GM23338 (cell line): Measurements from ENCODE around the gene LMF1. TPM values are rescaled to one million over a fixed set of nuclear protein-coding genes. Genes with fewer than 3 reads are reported as not detected.

Experiments used
- ATAC-seq: fragments of 200-7000 bp; cut with Tn5 transposase; 3 replicates; pipeline ENCODE4 v1.9.1; 2020
- DNase-seq: peaks from one replicate; pipeline ENCODE4 v3.0.0-alpha.2; 2015; ENCODE audit warnings: low spot score
- H2AFZ ChIP-seq: fragments of 200-600 bp; sonication (generic); 2 replicates; pipeline ENCODE4 v1.8.0; 2016; ENCODE audit warnings: antibody characterized with exemption, mild to moderate bottlenecking, moderate library complexity
- H3F3A ChIP-seq: fragments of 200-600 bp; sonication (generic); replicated peaks from 2 replicates; pipeline ENCODE4 v1.8.0; 2017; ENCODE audit warnings: antibody characterized with exemption, mixed run types, low read depth
- H3K27ac ChIP-seq: fragments of 200-600 bp; sonication (generic); 2 replicates; pipeline ENCODE4 v1.6.1; 2016; ENCODE audit warnings: low read depth
- H3K27me3 ChIP-seq: fragments of 200-600 bp; sonication (generic); 2 replicates; pipeline ENCODE4 v1.8.0; 2016; ENCODE audit warnings: mild to moderate bottlenecking, mixed run types, moderate library complexity; ENCODE audit not compliant: insufficient read depth
- H3K36me3 ChIP-seq: fragments of 200-600 bp; sonication (generic); 2 replicates; pipeline ENCODE4 v1.8.0; 2016; ENCODE audit warnings: mild to moderate bottlenecking; ENCODE audit not compliant: insufficient read depth
- H3K4me1 ChIP-seq: fragments of 200-600 bp; sonication (generic); 2 replicates; pipeline ENCODE4 v1.8.0; 2016; ENCODE audit warnings: mild to moderate bottlenecking, moderate library complexity; ENCODE audit not compliant: insufficient read depth
- H3K4me2 ChIP-seq: fragments of 200-600 bp; sonication (generic); 2 replicates; pipeline ENCODE4 v1.7.1; 2017; ENCODE audit warnings: mixed run types
- H3K4me3 ChIP-seq: fragments of 200-600 bp; sonication (generic); 2 replicates; pipeline ENCODE4 v1.6.1; 2016; ENCODE audit warnings: mixed run types
- H3K79me2 ChIP-seq: fragments of 200-600 bp; sonication (generic); replicated peaks from 2 replicates; pipeline ENCODE4 v1.8.0; 2017; ENCODE audit warnings: mild to moderate bottlenecking; ENCODE audit not compliant: insufficient read depth
- H3K9me2 ChIP-seq: fragments of 200-600 bp; sonication (generic); 2 replicates; pipeline ENCODE4 v1.8.0; 2017; ENCODE audit not compliant: insufficient read depth
- H4K20me1 ChIP-seq: fragments of 200-600 bp; sonication (generic); replicated peaks from 2 replicates; pipeline ENCODE4 v1.8.0; 2017; ENCODE audit warnings: mild to moderate bottlenecking; ENCODE audit not compliant: insufficient read depth
- H3K27ac Mint-ChIP-seq: 2 replicates; pipeline ENCODE4 v1.8.0; 2020; ENCODE audit warnings: inconsistent platforms, mild to moderate bottlenecking, moderate library complexity, mixed read lengths
- H3K27me3 Mint-ChIP-seq: 3 replicates; pipeline ENCODE4 v1.8.0; 2022; ENCODE audit warnings: low read depth, mild to moderate bottlenecking, moderate library complexity, mixed read lengths, inconsistent platforms; ENCODE audit not compliant: insufficient read depth, poor library complexity
- H3K36me3 Mint-ChIP-seq: 3 replicates; pipeline ENCODE4 v1.8.0; 2021; ENCODE audit warnings: low read depth, mild to moderate bottlenecking, inconsistent platforms, moderate library complexity, mixed read lengths
- H3K4me1 Mint-ChIP-seq: 3 replicates; pipeline ENCODE4 v1.8.0; 2020; ENCODE audit warnings: mild to moderate bottlenecking, inconsistent platforms, mixed read lengths
- H3K4me3 Mint-ChIP-seq: 3 replicates; pipeline ENCODE4 v1.8.0; 2021; ENCODE audit warnings: moderate library complexity, mild to moderate bottlenecking, inconsistent platforms, mixed read lengths
- H3K9me3 Mint-ChIP-seq: 3 replicates; pipeline ENCODE4 v1.8.0; 2020; ENCODE audit warnings: moderate library complexity, mild to moderate bottlenecking, inconsistent platforms, mixed read lengths
- CREB1 ChIP-seq: fragments of 250-450 bp; sonication (Bioruptor Pico); IDR thresholded peaks from 2 replicates; pipeline ENCODE4 v1.5.0; 2020; ENCODE audit warnings: low read depth, mild to moderate bottlenecking, moderate library complexity
- CTCF ChIP-seq, 2 experiments: fragments of 200-600 bp in 1 of 2; sonication (generic) in 1 of 2; conservative IDR thresholded peaks; 2 replicates each; pipeline versions ENCODE4 v1.5.1 to v1.6.1; 2016 to 2017; ENCODE audit warnings: antibody characterized with exemption in 2 of 2, low read depth in 2 of 2, mild to moderate bottlenecking in 2 of 2, moderate library complexity in 1 of 2
- ETS1 ChIP-seq: IDR thresholded peaks from 2 replicates; pipeline ENCODE4 v1.6.1; 2016; ENCODE audit warnings: antibody characterized with exemption
- EZH2 ChIP-seq: fragments of 200-600 bp; sonication (generic); IDR thresholded peaks from one replicate; pipeline ENCODE4 v1.8.0; 2017; ENCODE audit warnings: antibody characterized with exemption, mild to moderate bottlenecking, low read depth; ENCODE audit not compliant: unreplicated experiment
- EZH2phosphoT487 ChIP-seq: fragments of 200-600 bp; sonication (generic); IDR thresholded peaks from one replicate; pipeline ENCODE4 v1.8.1; 2018; ENCODE audit warnings: antibody characterized with exemption; ENCODE audit not compliant: unreplicated experiment
- JUNB ChIP-seq: IDR thresholded peaks from one replicate; pipeline ENCODE4 v1.6.1; 2016; ENCODE audit warnings: antibody characterized with exemption; ENCODE audit not compliant: unreplicated experiment
- NANOG ChIP-seq: IDR thresholded peaks from 2 replicates; pipeline ENCODE4 v1.6.1; 2016; ENCODE audit warnings: antibody characterized with exemption, borderline replicate concordance
- POLR2AphosphoS5 ChIP-seq: IDR thresholded peaks from 2 replicates; pipeline ENCODE4 v1.6.1; 2016; ENCODE audit warnings: antibody characterized with exemption, low read depth
- REST ChIP-seq: IDR thresholded peaks from one replicate; pipeline ENCODE4 v1.6.1; 2018; ENCODE audit warnings: antibody characterized with exemption; ENCODE audit not compliant: unreplicated experiment
- STAT1 ChIP-seq: IDR thresholded peaks from one replicate; pipeline ENCODE4 v1.6.1; 2016; ENCODE audit warnings: antibody characterized with exemption; ENCODE audit not compliant: unreplicated experiment
- ZNF114 ChIP-seq: fragments of 250-450 bp; sonication (Bioruptor Pico); IDR thresholded peaks from 2 replicates; pipeline ENCODE4 v1.5.0; 2020; ENCODE audit warnings: mild to moderate bottlenecking, moderate library complexity
- ZNF331 ChIP-seq: fragments of 250-450 bp; sonication (Bioruptor Pico); IDR thresholded peaks from 2 replicates; pipeline ENCODE4 v1.5.0; 2020; ENCODE audit warnings: low read depth, mild to moderate bottlenecking, moderate library complexity
- ZNF462 ChIP-seq: fragments of 250-450 bp; sonication (Bioruptor Pico); IDR thresholded peaks from 2 replicates; pipeline ENCODE4 v1.5.0; 2020; ENCODE audit warnings: mild to moderate bottlenecking, moderate library complexity
- polyA plus RNA-seq: library from polyadenylated mRNA; unstranded; fragments of >200 nt; fragmentation: Nextera tagmentation; extraction: Ambion mirVana; gene quantifications from 2 replicates; pipeline ENCODE4 v1.2.1, GENCODE V29; 2016
- total RNA-seq: library from RNA; depleted of rRNA; stranded (reverse); fragments of >200 nt; shearing (Covaris generic); gene quantifications from 2 replicates; pipeline ENCODE4 v1.2.3, GENCODE V29; 2014

LMF1 gene
- total and polyA plus RNA-seq, 2 experiments from 2014 or later = 4.2 to 10.1 TPM

- TF ChIP-seq JUNB (no peak), EZH2phosphoT487 (no peak), STAT1 (no peak), ZNF331 (CRISPR knock-in tag) (no peak), POLR2AphosphoS5 (no peak), ZNF462 (CRISPR knock-in tag) (no peak), CREB1 (no peak), ZNF114 (no peak), EZH2 (no peak), ETS1 (no peak), NANOG (no peak), REST (no peak), CTCF (conservative IDR thresholded peaks at IDR 0.05; ENCODE audit: low read depth in 2 of 2) (no peak)
- H3K27ac Mint-ChIP-seq = no peak overlapping the region
- no peak overlapping the region for H3K27ac ChIP-seq
- H3K27me3 ChIP-seq = no peaks in the 10 kb centered on the region
- H3K79me2 ChIP-seq = no peaks in the 10 kb centered on the region
- no peak overlapping the region for H2AFZ ChIP-seq
- DNase-seq (no peak), ATAC-seq (no peak)
- H3K4me3 ChIP-seq = no peak overlapping the region
- no peaks in the 10 kb centered on the region for H3K9me2 ChIP-seq
- H3K4me2 ChIP-seq = no peak overlapping the region
- peaks cover 8% of the 10 kb centered on the region for H3K27me3 Mint-ChIP-seq
- no peaks in the 10 kb centered on the region; the same call in 2 of the 3 replicates for H3K4me1 Mint-ChIP-seq
- no peaks in the 10 kb centered on the region for H3K4me1 ChIP-seq
- H3K4me3 Mint-ChIP-seq = no peak overlapping the region
- H3K9me3 Mint-ChIP-seq = peaks cover 4% of the 10 kb centered on the region; the same call in 2 of the 3 replicates
- H3F3A ChIP-seq = no peaks in the 10 kb centered on the region
- H4K20me1 ChIP-seq = no peaks in the 10 kb centered on the region
- no peaks in the 10 kb centered on the region for H3K36me3 ChIP-seq
- H3K36me3 Mint-ChIP-seq = no peaks in the 10 kb centered on the region; the same call in 2 of the 3 replicates
These were observed 11.3 kb downstream of the LMF1 start for GRCh38 chr16:959232-960040.
